ENCODE results near the gene KCND3. TPM values are rescaled to one million over a fixed set of nuclear protein-coding genes. Genes with fewer than 3 reads are reported as not detected.

Gene KCND3
- total RNA-seq, 1 donor from 2014 or later: 19.8 TPM

DNA sequence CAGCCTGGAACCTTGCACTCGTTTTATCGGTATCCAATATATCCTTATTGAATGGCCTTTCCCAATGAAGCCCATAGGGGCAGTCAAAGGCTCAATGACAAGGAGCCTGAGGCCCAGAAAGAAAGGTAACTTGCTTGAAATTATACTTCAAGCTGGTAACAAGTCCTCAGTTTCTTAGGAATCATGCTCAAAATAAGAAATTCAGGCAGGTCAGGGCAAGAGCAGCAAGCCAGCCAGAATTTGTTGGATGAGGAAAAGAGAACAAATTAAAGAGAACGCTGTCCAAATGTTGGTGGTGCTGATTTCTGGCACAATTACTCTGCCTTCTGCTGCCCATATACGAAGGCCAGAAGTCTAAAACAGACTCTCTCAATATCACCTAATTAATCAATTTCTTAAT lies 156.1 kb downstream of the KCND3 start:
- ATAC-seq: no peak
- no peak for DNase-seq
- intact Hi-C loops (cut with micrococcal nuclease): no loop called here

GRCh38 chr1:111832521-111833155 lies 156.8 kb downstream of the KCND3 start:
- no peak for ATAC-seq
- no peak for DNase-seq
- intact Hi-C loops (cut with micrococcal nuclease): no loop called here

- ATAC-seq: no peak
- no peak for DNase-seq
- intact Hi-C loops (cut with micrococcal nuclease): no loop called here
Observed at GRCh38 chr1:111831153-111831552, 158.3 kb downstream of the KCND3 start.

DNA sequence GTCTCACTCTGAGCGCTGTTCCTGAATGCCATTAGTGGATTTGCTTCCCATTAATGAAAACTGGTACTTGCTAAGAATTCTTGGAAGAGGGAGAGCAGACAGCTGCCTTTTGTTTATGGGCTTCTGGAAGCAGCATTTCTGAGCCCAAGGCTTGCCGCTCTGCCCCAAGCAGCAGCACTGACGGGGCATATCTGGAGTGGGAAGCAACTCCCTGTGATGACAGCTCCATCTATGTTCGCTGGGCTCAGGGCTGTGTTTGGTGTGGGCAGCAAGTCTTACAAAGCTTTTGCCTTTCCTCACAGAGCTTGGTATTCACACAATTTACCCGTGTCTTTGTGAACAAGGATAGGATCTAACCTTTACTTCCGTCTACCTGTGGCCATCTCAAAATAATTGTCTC lies 161.5 kb downstream of the KCND3 start:
- ATAC-seq: peak; percentile 61
- intact Hi-C loops (cut with micrococcal nuclease): no loop called here
- DNase-seq: no peak

GRCh38 chr1:111826278-111826677 lies 163.2 kb downstream of the KCND3 start:
- ATAC-seq (no peak), DNase-seq (no peak)
- intact Hi-C loops (cut with micrococcal nuclease): no loop called here

GRCh38 chr1:111825217-111825616 lies 164.3 kb downstream of the KCND3 start:
- intact Hi-C loops (cut with micrococcal nuclease): no loop called here
- no peak for DNase-seq

DNA sequence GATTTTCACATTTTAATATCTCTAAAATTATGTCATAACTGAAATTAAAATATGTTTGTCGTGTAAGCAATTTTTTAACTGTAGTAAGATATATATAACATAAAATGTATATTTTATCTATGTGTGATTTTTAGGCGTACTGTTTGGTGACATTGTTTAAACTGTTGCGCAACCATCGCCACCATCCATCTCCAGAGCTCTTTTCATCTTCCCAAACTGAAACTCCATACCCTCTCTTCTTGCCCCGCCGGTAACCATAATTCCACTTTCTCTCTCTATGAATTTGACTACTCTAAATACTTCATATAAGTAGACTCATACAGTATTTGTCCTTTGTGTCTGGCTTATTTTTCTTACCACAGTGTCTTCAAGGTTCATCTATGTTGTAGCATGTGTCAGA lies 167.3 kb downstream of the KCND3 start:
- DNase-seq (no peak), ATAC-seq (no peak)
- intact Hi-C loops (cut with micrococcal nuclease): no loop called here

More at GRCh38 chr1:111825217-111825616, 164.3 kb downstream of the KCND3 start:
- ATAC-seq: no peak

- ATAC-seq: no peak
- DNase-seq: no peak
- intact Hi-C loops (cut with micrococcal nuclease): no loop called here
Observed at GRCh38 chr1:111821121-111821745, 168.2 kb downstream of the KCND3 start.

GRCh38 chr1:111819566-111820263 lies 169.8 kb downstream of the KCND3 start:
- ATAC-seq (no peak), DNase-seq (no peak)

DNA sequence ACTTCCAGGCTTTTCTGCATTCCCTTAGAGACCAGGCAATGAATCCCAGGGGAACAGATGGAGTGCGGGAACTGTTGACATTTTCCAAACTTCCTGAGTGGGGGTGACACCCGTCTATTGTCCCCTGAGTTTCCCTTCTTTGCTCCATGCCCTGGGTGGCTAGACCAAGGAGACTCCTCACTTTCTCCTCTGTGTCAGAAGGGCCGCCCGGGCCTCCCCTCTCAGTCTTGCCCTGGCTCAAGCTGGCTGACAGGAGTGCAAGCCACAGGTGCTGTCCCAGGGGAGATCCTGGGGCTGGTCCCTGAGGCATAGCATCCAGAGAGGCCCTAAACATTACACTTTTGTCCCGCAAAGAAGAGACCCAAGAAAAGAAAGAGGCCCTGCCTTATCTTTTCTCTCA lies 170.9 kb downstream of the KCND3 start:
- DNase-seq: no peak
- ATAC-seq: no peak
- intact Hi-C loops (cut with micrococcal nuclease): no loop called here

More at GRCh38 chr1:111819566-111820263, 169.8 kb downstream of the KCND3 start:
- intact Hi-C loops (cut with micrococcal nuclease): no loop called here

DNA sequence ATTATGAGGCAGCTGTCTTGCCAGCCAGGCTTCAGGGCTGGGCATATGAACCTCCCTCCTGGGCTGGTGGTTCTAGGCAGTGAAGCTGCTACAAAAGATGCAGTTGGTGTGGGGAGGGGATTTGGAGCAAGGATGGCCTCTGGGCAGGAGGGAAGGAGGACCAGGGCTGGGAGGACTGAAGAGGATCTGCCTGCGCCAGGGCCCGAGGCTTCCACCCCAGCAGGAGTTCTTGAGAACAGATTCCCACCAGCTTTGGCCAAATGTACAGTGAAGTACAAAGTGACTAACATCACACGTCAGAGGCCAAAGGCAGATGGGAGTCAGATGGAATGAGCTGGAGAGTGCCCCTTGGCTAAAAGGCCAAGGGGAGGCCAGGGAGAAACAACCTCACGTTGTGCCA lies 171.4 kb downstream of the KCND3 start:
- ATAC-seq (no peak), DNase-seq (no peak)
- intact Hi-C loops (cut with micrococcal nuclease): no loop called here

- intact Hi-C loops (cut with micrococcal nuclease): no loop called here
Observed at GRCh38 chr1:111814642-111815041, 174.8 kb downstream of the KCND3 start.

GRCh38 chr1:111814305-111814628 lies 175.2 kb downstream of the KCND3 start:
- DNase-seq: no peak
- no peak for ATAC-seq
- intact Hi-C loops (cut with micrococcal nuclease): no loop called here

More at GRCh38 chr1:111814642-111815041, 174.8 kb downstream of the KCND3 start:
- peak; percentile 40 for ATAC-seq
- DNase-seq: no peak

DNA sequence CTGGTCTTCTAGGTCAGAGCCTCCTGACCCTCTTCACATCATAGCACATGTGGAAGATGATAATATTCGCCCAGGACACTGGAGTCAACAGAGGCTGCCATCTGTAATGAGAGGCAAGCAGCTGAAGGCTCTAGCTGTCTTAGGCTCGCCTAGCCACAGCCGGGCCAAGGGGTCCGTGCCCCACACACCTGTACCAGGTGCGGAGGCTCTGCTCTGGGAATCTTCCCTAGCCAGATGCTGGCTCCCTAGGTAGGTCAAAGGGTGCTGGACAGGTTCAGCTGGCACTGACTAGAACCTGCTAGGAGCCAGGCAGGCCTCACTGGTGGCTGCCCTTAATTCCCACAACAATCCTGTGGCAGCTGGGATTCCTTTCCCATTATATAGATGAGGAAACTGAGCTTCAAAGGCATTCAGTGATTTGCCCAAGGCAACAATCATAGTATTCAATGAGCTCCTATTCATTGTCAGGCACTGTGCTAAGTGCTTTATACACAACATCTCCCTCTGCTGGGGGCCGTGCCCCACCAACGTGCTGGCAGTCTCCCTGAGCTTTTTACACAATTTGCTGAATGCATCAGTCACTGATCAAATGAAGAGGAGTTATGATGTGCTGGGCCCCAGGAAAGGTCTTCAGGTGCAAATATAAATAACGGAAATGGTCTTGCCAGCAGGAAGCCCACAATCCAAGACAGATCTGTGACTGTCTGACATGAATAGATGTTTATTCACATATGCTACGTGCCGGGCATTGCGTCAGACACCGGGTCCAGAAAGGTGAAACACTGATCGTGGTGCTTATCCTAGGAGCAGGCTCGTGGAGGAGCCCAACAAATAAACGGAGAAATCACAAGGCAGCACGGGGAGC lies 175.8 kb downstream of the KCND3 start:
- intact Hi-C loops (cut with micrococcal nuclease): no loop called here
- peak; percentile 36 for ATAC-seq
- DNase-seq: no peak

- ATAC-seq (no peak), DNase-seq (no peak)
- intact Hi-C loops (cut with micrococcal nuclease): no loop called here
Observed at GRCh38 chr1:111812306-111812705, 177.2 kb downstream of the KCND3 start.

- intact Hi-C loops (cut with micrococcal nuclease): no loop called here
- ATAC-seq (no peak), DNase-seq (no peak)
Observed at GRCh38 chr1:111811891-111812290, 177.6 kb downstream of the KCND3 start.

GRCh38 chr1:111805251-111805650 lies 184.2 kb downstream of the KCND3 start:
- ATAC-seq (no peak), DNase-seq (no peak)
- intact Hi-C loops (cut with micrococcal nuclease): no loop called here

DNA sequence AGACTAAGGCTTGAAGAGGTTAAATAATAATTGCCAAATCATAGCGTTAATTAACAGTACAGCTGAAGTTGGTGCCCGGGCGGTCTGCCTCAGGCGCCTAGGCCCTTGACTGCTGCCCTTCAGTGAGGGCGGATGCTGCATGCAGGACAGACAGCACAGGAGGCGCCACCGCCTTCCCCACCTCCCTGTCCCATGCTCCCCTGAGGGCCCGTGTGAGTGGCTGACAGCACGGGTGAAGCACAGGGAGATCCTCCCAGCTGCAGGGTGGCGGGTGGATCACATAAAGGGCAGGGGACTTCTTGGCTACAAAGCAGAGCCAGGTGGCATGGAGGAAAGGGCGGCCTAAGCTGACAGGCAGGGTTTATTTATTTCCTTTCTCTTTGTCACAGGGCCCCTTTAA lies 184.7 kb downstream of the KCND3 start:
- intact Hi-C loops (cut with micrococcal nuclease): no loop called here
- DNase-seq (no peak), ATAC-seq (no peak)

- DNase-seq (no peak), ATAC-seq (no peak)
- intact Hi-C loops (cut with micrococcal nuclease): no loop called here
Observed at GRCh38 chr1:111803951-111804350, 185.5 kb downstream of the KCND3 start.

DNA sequence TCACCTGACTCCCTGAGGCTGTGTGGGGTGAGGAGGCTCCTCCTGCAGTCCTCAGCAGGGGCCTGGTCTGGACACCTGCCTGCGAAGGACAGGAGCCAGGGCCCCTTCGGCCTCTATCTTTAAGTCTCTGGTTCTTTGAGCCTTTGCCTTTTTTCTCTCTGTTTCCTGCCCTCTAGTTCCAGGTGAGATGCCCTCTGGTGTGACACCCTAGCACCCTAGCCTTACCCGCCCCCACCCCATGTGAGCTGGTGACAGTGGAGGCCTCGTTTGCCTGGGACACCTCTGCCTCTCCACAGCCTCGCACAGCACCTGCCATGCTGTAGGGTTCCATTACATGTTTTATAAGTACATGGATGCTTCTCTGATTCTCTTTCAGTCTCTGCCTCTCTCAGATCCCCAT lies 186.5 kb downstream of the KCND3 start:
- no peak for DNase-seq
- no peak for ATAC-seq
- intact Hi-C loops (cut with micrococcal nuclease): no loop called here
